WTC11 (cell line): Measurements from ENCODE around the gene CLSTN2. TPM values are rescaled to one million over a fixed set of nuclear protein-coding genes. Genes with fewer than 3 reads are reported as not detected.

ENCODE experiments used
- ATAC-seq: fragments of 200-7000 bp; cut with Tn5 transposase; 2 replicates; pipeline ENCODE4 v1.10.0; 2021; ENCODE audit warnings: mild to moderate bottlenecking, moderate library complexity
- CTCF ChIA-PET: fragments of 300-600 bp; sonication (Branson Sonifier 250); formaldehyde crosslinking; loops from one replicate; lab custom pipeline; 2021; ENCODE audit warnings: antibody characterized with exemption; lab: Charles Lee
- POLR2A ChIA-PET: fragments of 350-600 bp; sonication (Branson Sonifier 250); formaldehyde crosslinking; loops from one replicate; lab custom pipeline; 2021; ENCODE audit warnings: antibody characterized with exemption; lab: Charles Lee
- DNase-seq: peaks from one replicate; pipeline ENCODE4 v3.0.0; 2021; ENCODE audit warnings: low spot score
- H3K27ac Mint-ChIP-seq: 2 replicates; pipeline ENCODE4 v1.8.0; 2021; ENCODE audit warnings: mixed read lengths
- H3K27me3 Mint-ChIP-seq: 2 replicates; pipeline ENCODE4 v1.8.0; 2021; ENCODE audit warnings: low read depth, mild to moderate bottlenecking, moderate library complexity, mixed read lengths
- H3K36me3 Mint-ChIP-seq: 2 replicates; pipeline ENCODE4 v1.8.0; 2021; ENCODE audit warnings: mixed read lengths
- H3K4me1 Mint-ChIP-seq: 2 replicates; pipeline ENCODE4 v1.8.0; 2022; ENCODE audit warnings: mixed read lengths
- H3K4me3 Mint-ChIP-seq: 2 replicates; pipeline ENCODE4 v1.8.0; 2021; ENCODE audit warnings: mild to moderate bottlenecking, moderate library complexity, mixed read lengths
- H3K9me3 Mint-ChIP-seq: 2 replicates; pipeline ENCODE4 v1.8.0; 2021; ENCODE audit warnings: mixed read lengths
- CREM ChIP-seq: sonication (generic); formaldehyde crosslinking; IDR thresholded peaks from 2 replicates; pipeline ENCODE4 v1.8.1; 2022; ENCODE audit warnings: mild to moderate bottlenecking, missing genetic modification reagents, moderate library complexity
- ELF4 ChIP-seq: sonication (generic); formaldehyde crosslinking; IDR thresholded peaks from 2 replicates; pipeline ENCODE4 v1.8.1; 2022; ENCODE audit warnings: low read depth, mild to moderate bottlenecking, moderate library complexity, missing genetic modification reagents
- ERG ChIP-seq: fragments of 250-450 bp; sonication (Bioruptor Pico); IDR thresholded peaks from 2 replicates; pipeline ENCODE4 v1.8.0; 2021; ENCODE audit warnings: mild to moderate bottlenecking
- FOXK1 ChIP-seq: sonication (generic); formaldehyde crosslinking; IDR thresholded peaks from 2 replicates; pipeline ENCODE4 v1.8.0; 2022; ENCODE audit warnings: mild to moderate bottlenecking, moderate library complexity, missing genetic modification reagents
- JAZF1 ChIP-seq: fragments of 250-450 bp; sonication (Bioruptor Pico); IDR thresholded peaks from 2 replicates; pipeline ENCODE4 v1.9.0; 2021; ENCODE audit warnings: moderate library complexity, mild to moderate bottlenecking, inconsistent platforms
- MXD4 ChIP-seq: fragments of 250-450 bp; sonication (Bioruptor Pico); IDR thresholded peaks from 2 replicates; pipeline ENCODE4 v1.8.0; 2021; ENCODE audit warnings: mild to moderate bottlenecking, moderate library complexity, borderline replicate concordance
- NFE2L1 ChIP-seq: sonication (generic); formaldehyde crosslinking; IDR thresholded peaks from 2 replicates; pipeline ENCODE4 v1.8.1; 2023; ENCODE audit warnings: missing genetic modification reagents
- NFYB ChIP-seq: sonication (generic); formaldehyde crosslinking; conservative IDR thresholded peaks from 2 replicates; pipeline ENCODE4 v1.8.0; 2022; ENCODE audit warnings: low read depth, missing genetic modification reagents
- NR1H2 ChIP-seq: sonication (generic); formaldehyde crosslinking; IDR thresholded peaks from 2 replicates; pipeline ENCODE4 v1.9.0; 2021; ENCODE audit warnings: mild to moderate bottlenecking, moderate library complexity, missing genetic modification reagents
- PREB ChIP-seq: sonication (generic); formaldehyde crosslinking; IDR thresholded peaks from 2 replicates; pipeline ENCODE4 v1.8.1; 2022; ENCODE audit warnings: mild to moderate bottlenecking, missing genetic modification reagents, moderate library complexity, borderline replicate concordance
- RELA ChIP-seq: sonication (generic); formaldehyde crosslinking; IDR thresholded peaks from 2 replicates; pipeline ENCODE4 v1.8.1; 2022; ENCODE audit warnings: missing genetic modification reagents, mild to moderate bottlenecking, borderline replicate concordance
- TEAD4 ChIP-seq: sonication (generic); formaldehyde crosslinking; IDR thresholded peaks from 2 replicates; pipeline ENCODE4 v1.8.0; 2022; ENCODE audit warnings: mild to moderate bottlenecking, missing genetic modification reagents
- ZMAT4 ChIP-seq: fragments of 250-450 bp; sonication (Bioruptor Pico); IDR thresholded peaks from 2 replicates; pipeline ENCODE4 v1.9.0; 2021; ENCODE audit warnings: mild to moderate bottlenecking
- ZNF263 ChIP-seq: sonication (generic); formaldehyde crosslinking; IDR thresholded peaks from 2 replicates; pipeline ENCODE4 v1.8.1; 2022; ENCODE audit warnings: low read depth, mild to moderate bottlenecking, moderate library complexity, missing genetic modification reagents
- ZNF317 ChIP-seq: sonication (generic); formaldehyde crosslinking; IDR thresholded peaks from 2 replicates; pipeline ENCODE4 v1.8.1; 2023; ENCODE audit warnings: low read depth, mild to moderate bottlenecking, moderate library complexity, missing genetic modification reagents, borderline replicate concordance
- ZNF671 ChIP-seq: fragments of 250-450 bp; sonication (Bioruptor Pico); IDR thresholded peaks from 2 replicates; pipeline ENCODE4 v1.8.0; 2021; ENCODE audit warnings: mild to moderate bottlenecking
- total RNA-seq: library from RNA; stranded (reverse); gene quantifications from 3 replicates; pipeline ENCODE4 v1.2.3, GENCODE V29; 2021
- TF ChIP-seq, protein P1 (sequence below): fragments of 250-450 bp; sonication (Bioruptor Pico); conservative IDR thresholded peaks from 2 replicates; pipeline ENCODE4 v1.9.0; 2021; ENCODE audit warnings: mild to moderate bottlenecking
- TF ChIP-seq, protein P2 (sequence below): sonication (generic); formaldehyde crosslinking; IDR thresholded peaks from 2 replicates; pipeline ENCODE4 v1.8.1; 2022; ENCODE audit warnings: mild to moderate bottlenecking, moderate library complexity, missing genetic modification reagents
- TF ChIP-seq, protein P3 (sequence below): sonication (generic); formaldehyde crosslinking; IDR thresholded peaks from 2 replicates; pipeline ENCODE4 v1.8.0; 2022; ENCODE audit warnings: mild to moderate bottlenecking, missing genetic modification reagents
- TF ChIP-seq, protein P4 (sequence below): sonication (generic); formaldehyde crosslinking; IDR thresholded peaks from 2 replicates; pipeline ENCODE4 v1.8.1; 2023; ENCODE audit warnings: mild to moderate bottlenecking, missing genetic modification reagents

CLSTN2 gene
- total RNA-seq, 1 experiment from 2014 or later, result 0.35 TPM

- ATAC-seq, result no peak
- DNase-seq, result no peak
- ChIA-PET POLR2A (no interaction called here), CTCF (no interaction called here)
- Mint-ChIP-seq H3K27me3 (no peaks in the 10 kb centered on the region), H3K27ac (no peak overlapping the region), H3K4me1 (0 out of 2 replicates have a peak, but pooled peaks cover 2% of the 10 kb centered on the region), H3K4me3 (no peak overlapping the region), H3K9me3 (no peaks in the 10 kb centered on the region), H3K36me3 (no peaks in the 10 kb centered on the region)
- TF ChIP-seq ELF4 (CRISPR knock-in tag) (no peak), NR1H2 (CRISPR knock-in tag) (no peak), ZNF263 (CRISPR knock-in tag) (no peak), ZNF671 (CRISPR knock-in tag) (no peak), ZNF317 (no peak), NFE2L1 (no peak), ZMAT4 (CRISPR knock-in tag) (no peak), RELA (no peak)
- TF ChIP-seq, protein P1, sequence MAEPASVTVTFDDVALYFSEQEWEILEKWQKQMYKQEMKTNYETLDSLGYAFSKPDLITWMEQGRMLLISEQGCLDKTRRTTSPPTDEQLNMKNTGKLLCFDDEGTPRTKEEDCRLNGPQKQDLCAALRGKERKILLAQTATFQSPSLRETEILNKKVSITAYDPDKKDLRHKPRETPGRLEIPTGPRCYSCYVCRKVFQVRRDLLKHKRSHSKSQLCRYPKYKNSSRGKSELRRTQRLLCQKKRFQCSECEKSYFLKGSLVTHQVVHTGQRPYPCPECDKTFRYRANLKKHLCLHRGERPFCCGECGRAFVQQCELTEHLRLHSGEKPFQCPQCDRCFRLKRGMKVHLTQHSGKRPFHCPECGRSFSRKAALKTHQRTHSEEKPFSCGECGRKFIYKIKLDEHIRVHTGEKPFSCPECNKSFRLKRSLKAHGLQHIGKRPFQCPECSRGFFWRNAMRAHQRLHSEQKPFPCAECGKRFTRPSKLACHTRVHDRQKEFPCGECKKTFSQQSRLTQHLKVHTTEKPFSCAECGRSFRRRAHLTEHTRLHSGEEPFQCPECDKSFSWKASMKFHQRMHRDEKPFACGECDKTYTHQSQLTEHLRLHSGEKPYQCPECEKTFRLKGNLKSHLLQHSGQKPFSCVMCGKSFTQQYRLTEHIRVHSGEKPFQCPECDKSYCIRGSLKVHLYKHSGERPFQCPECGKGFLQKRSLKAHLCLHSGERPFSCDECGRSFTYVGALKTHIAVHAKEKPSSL (CRISPR knock-in tag), result no peak
- TF ChIP-seq, protein P2, sequence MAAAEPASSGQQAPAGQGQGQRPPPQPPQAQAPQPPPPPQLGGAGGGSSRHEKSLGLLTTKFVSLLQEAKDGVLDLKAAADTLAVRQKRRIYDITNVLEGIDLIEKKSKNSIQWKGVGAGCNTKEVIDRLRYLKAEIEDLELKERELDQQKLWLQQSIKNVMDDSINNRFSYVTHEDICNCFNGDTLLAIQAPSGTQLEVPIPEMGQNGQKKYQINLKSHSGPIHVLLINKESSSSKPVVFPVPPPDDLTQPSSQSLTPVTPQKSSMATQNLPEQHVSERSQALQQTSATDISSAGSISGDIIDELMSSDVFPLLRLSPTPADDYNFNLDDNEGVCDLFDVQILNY, result no peak
Observed at GRCh38 chr3:140599496-140599895, 664.5 kb downstream of the CLSTN2 start.

DNA sequence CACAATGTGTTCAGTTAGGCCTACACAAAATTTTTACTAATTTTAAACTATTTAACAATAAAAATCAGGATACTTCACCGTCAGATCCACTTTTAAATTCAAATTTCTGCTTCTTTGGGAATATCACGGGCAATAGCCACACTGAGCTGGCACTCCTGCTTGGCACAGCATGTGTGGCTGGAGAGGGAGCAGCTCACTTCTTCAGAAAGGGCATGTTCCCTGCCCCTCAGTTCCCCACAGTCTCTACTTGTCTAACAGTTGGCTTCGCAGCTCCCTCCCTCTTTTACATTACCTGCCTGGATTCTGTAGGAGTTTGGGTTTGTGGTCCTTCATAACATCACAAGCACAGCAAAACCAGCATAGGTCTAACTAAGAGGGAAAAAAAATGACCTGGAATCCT lies 666.9 kb downstream of the CLSTN2 start:
- ChIA-PET CTCF (no interaction called here), POLR2A (no interaction called here)
- no peak for DNase-seq
- H3K36me3 Mint-ChIP-seq, result no peaks in the 10 kb centered on the region
- no peak overlapping the region for H3K27ac Mint-ChIP-seq
- no peaks in the 10 kb centered on the region for H3K27me3 Mint-ChIP-seq
- H3K4me1 Mint-ChIP-seq, result 0 out of 2 replicates have a peak, but pooled peaks cover 2% of the 10 kb centered on the region
- no peak for ATAC-seq
- H3K9me3 Mint-ChIP-seq, result no peaks in the 10 kb centered on the region
- TF ChIP-seq, protein P3, sequence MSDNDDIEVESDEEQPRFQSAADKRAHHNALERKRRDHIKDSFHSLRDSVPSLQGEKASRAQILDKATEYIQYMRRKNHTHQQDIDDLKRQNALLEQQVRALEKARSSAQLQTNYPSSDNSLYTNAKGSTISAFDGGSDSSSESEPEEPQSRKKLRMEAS, result no peak
- TF ChIP-seq JAZF1 (CRISPR knock-in tag) (no peak), FOXK1 (CRISPR knock-in tag) (no peak), NFYB (no peak), ZMAT4 (CRISPR knock-in tag) (no peak), MXD4 (CRISPR knock-in tag) (no peak), TEAD4 (CRISPR knock-in tag) (no peak), CREM (CRISPR knock-in tag) (no peak)
- TF ChIP-seq, protein P4, sequence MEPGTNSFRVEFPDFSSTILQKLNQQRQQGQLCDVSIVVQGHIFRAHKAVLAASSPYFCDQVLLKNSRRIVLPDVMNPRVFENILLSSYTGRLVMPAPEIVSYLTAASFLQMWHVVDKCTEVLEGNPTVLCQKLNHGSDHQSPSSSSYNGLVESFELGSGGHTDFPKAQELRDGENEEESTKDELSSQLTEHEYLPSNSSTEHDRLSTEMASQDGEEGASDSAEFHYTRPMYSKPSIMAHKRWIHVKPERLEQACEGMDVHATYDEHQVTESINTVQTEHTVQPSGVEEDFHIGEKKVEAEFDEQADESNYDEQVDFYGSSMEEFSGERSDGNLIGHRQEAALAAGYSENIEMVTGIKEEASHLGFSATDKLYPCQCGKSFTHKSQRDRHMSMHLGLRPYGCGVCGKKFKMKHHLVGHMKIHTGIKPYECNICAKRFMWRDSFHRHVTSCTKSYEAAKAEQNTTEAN (CRISPR knock-in tag), result no peak
- H3K4me3 Mint-ChIP-seq, result no peak overlapping the region

DNA sequence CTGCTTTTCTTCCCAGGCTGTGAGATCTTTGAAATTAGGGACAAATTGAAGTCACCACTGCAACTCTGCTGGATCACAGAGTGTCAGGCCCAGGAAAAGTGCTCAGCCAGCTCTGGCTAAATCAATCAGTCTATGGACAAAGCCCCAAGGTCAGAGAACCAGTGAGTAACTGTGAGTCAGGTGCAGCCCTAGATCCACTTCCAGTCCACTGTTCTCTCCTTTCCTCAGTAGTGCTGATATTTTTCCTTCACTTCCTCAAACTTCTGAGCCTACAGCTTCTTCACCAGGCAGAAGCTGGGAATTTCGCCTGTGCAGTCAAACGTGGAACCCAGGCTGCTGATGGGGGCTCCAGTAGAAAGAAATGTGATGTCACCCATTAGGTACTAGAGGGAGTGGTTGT lies 667.8 kb downstream of the CLSTN2 start:
- TF ChIP-seq PREB (CRISPR knock-in tag), result no peak
- no peak for TF ChIP-seq ERG (CRISPR knock-in tag)
- TF ChIP-seq, all 79 proteins: peak for 0
- Mint-ChIP-seq H3K4me1 (0 out of 2 replicates have a peak, but pooled peaks cover 2% of the 10 kb centered on the region), H3K36me3 (no peaks in the 10 kb centered on the region), H3K27me3 (no peaks in the 10 kb centered on the region), H3K27ac (no peak overlapping the region), H3K9me3 (no peaks in the 10 kb centered on the region), H3K4me3 (no peak overlapping the region)
- no peak for DNase-seq
- POLR2A ChIA-PET, result no interaction called here
- CTCF ChIA-PET, result no interaction called here
- ATAC-seq, result no peak
